LNCaP clone FGC (cell line): ENCODE data around the gene SERHL2.

Experiments
- DNase-seq: peaks from one replicate; pipeline ENCODE4 v3.0.0-alpha.2; 2011; ENCODE audit warnings: low read depth
- H3K4me3 ChIP-seq: 2 replicates; pipeline ENCODE4 v1.5.1; 2011; ENCODE audit warnings: mild to moderate bottlenecking, low read depth, low read length, control low read depth
- CTCF ChIP-seq: IDR thresholded peaks from 2 replicates; pipeline ENCODE4 v1.5.1; 2012; ENCODE audit warnings: mild to moderate bottlenecking; ENCODE audit not compliant: control insufficient read depth, insufficient read depth; ENCODE audit errors: extremely low read depth

Gene SERHL2

GRCh38 chr22:42582987-42583386 is 29.2 kb downstream of the SERHL2 start:
- no peak for TF ChIP-seq CTCF
- DNase-seq: no peak
- H3K4me3 ChIP-seq: no peak overlapping the region

GRCh38 chr22:42584364-42584940 is 30.7 kb downstream of the SERHL2 start:
- no peak for TF ChIP-seq CTCF
- H3K4me3 ChIP-seq: no peak overlapping the region
- DNase-seq: no peak

- no peak overlapping the region for H3K4me3 ChIP-seq
- DNase-seq: no peak
- no peak for TF ChIP-seq CTCF
These were observed 31.3 kb downstream of the SERHL2 start for GRCh38 chr22:42585096-42585495.

- TF ChIP-seq CTCF: no peak
- DNase-seq: no peak
- H3K4me3 ChIP-seq: no peak overlapping the region
These were observed 32.6 kb downstream of the SERHL2 start for GRCh38 chr22:42586381-42586780.

- TF ChIP-seq CTCF: no peak
- DNase-seq: no peak
- no peak overlapping the region for H3K4me3 ChIP-seq
These were observed 33.9 kb downstream of the SERHL2 start for GRCh38 chr22:42587588-42588175.

- TF ChIP-seq CTCF: no peak
- DNase-seq: no peak
- no peak overlapping the region for H3K4me3 ChIP-seq
These were observed 38.2 kb downstream of the SERHL2 start for GRCh38 chr22:42591987-42592386.

- DNase-seq: no peak
- TF ChIP-seq CTCF: no peak
- H3K4me3 ChIP-seq: no peak overlapping the region
These were observed 41.7 kb downstream of the SERHL2 start for GRCh38 chr22:42595434-42595833.
